ENCODE results near the gene PLXNA4.

GRCh38 chr7:132102942-132103341, 473.3 kb downstream of the PLXNA4 start:
- TF ChIP-seq CTCF (IDR thresholded peaks at IDR 0.05; ENCODE audit: insufficient read depth, low read depth, low read length) (no peak), EZH2 (IDR thresholded peaks at IDR 0.05; ENCODE audit: insufficient read depth, low read length) (no peak)

All from astrocyte (in vitro differentiated cells and primary cell).